ENCODE measurements around the gene ETS1.

Gene ETS1

DNA sequence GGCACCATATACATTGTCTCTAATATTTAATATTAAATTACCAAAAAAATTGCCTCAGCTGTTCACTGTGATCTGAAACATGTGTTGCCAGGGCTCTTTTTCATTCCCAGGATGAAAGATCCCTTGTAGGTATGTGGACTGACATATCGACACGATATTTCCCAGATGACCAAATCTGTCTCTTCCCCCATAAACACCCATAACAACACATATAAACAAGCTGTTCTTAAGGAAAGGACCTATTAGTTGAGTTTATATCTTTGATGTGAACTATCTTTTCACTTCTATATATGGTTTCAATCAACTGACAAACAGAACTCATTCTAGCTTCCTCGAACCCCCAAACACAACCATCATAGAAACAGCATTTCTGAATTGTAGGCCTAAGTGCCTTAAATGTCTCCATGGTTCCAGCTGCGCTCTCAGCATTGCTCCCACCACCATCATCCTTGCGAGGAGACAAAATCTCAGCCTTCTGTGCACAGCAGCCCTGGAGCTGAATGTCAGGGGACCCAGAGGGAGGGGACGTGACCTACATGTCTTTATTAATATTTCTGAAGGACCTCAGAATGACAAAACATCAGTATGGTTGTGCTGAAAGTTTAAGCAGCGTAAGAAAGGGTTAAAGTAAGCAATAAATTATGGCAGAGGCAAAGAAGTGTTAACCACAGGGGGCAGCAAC lies 67.0 kb downstream of the ETS1 start:
- TF ChIP-seq CTCF (IDR thresholded peaks at IDR 0.05; ENCODE audit: borderline replicate concordance, insufficient read depth, low read depth, low read length): 0 out of 2 replicates have a peak, but pooled peaks have one; percentile 7
- peak overlapping the region; percentile 93 for H3K4me3 ChIP-seq (ENCODE audit: low read depth, low read length)

- no peak for TF ChIP-seq CTCF (IDR thresholded peaks at IDR 0.05; ENCODE audit: borderline replicate concordance, insufficient read depth, low read depth, low read length)
- H3K4me3 ChIP-seq (ENCODE audit: low read depth, low read length): peak overlapping the region; percentile 44
These were observed 68.0 kb downstream of the ETS1 start for GRCh38 chr11:128519338-128519737.

DNA sequence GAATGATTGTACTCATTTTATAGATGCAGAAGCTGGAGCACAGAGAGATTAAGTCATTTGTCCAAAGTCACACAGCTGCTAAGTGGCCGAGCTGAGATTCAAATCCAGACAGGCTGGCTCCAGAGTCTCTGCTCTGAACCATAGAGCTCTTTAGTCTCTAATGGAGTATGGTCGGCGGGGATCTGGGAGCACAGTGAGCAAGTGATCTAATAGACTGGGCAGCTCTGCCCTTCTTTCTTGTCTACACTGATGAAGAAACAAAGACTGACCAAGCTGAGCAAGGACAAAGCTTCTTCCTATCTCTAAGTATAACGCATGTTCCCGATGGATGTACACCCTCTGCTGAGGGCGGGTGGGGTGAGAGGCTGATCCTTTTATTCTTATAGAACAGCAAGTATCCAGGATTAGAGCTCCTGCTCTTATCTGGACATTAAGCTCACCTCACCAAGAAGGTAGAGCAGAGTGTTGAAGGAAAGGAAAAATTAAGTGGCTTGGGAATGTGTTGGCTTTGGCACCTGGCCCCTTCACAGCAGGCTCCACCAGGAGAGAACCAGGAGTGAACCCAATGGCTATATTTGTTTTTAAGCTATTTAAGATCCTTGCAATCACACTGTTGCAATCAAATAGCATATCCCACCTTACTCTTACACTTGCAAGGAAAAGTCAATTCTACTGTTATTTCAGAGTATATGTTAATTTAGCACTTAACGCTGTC lies 68.7 kb downstream of the ETS1 start:
- no peak for TF ChIP-seq CTCF (IDR thresholded peaks at IDR 0.05; ENCODE audit: borderline replicate concordance, insufficient read depth, low read depth, low read length)
- peak overlapping the region; percentile 44 for H3K4me3 ChIP-seq (ENCODE audit: low read depth, low read length)

DNA sequence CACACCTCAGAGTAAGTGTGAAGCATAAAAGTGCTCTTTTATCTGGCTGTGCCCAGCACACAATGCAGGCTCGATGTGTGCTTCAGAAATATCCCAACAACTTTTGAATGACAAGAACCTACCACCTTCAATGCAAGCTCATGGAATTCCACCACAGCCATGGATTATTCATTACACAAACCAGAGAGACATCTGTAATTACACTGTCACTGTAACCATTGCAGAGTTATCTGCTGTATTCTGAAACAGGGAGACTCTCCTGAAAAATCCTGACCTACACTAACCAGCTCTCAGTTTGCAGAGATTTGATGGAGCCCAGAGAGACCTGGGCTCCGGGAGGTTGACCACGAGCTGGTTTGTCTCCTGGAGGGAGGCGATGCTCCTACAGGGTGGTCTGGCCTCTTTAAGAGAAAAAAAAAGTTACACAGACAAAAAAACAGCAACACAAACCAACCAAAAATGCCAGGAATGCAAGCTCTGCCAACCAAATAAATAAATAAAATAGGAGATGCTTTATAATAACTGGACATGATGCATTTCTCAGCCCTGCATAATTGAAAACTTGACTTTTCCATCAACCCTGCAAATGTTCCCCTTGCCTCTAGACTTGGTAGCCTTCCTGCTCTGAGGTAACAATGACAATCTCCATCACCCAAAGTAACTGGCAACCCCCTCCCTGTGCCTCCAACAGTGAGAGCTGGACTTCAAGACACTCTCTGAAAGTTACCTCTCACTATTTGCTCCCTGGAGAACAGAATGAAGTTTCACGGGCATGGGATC lies 69.7 kb downstream of the ETS1 start:
- H3K4me3 ChIP-seq (ENCODE audit: low read depth, low read length): peak overlapping the region; percentile 44
- TF ChIP-seq CTCF (IDR thresholded peaks at IDR 0.05; ENCODE audit: borderline replicate concordance, insufficient read depth, low read depth, low read length): no peak

DNA sequence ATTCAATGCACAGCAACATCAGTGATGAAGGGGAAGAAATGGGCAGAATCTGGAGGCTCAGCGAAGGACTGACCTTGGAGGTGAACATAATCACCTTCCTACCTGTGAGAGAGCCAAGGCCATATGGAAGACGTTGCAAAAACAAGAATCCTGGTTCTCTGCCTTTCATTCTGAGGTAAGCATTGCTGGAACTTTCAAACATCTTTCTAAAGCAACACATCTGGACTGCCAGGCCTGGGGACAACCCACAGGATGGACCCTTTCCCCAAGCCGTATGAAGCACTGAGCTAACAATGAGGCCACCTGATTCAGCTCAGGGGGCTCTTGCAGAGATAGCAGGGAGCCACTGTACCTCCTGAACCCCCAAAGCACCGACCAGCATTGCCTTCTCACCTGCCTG lies 70.5 kb downstream of the ETS1 start:
- H3K4me3 ChIP-seq (ENCODE audit: low read depth, low read length): peak overlapping the region; percentile 34
- TF ChIP-seq CTCF (IDR thresholded peaks at IDR 0.05; ENCODE audit: borderline replicate concordance, insufficient read depth, low read depth, low read length): no peak

GRCh38 chr11:128515826-128516778 lies 71.3 kb downstream of the ETS1 start:
- H3K4me3 ChIP-seq (ENCODE audit: low read depth, low read length): no peak overlapping the region
- no peak for TF ChIP-seq CTCF (IDR thresholded peaks at IDR 0.05; ENCODE audit: borderline replicate concordance, insufficient read depth, low read depth, low read length)

All from GM12875 (cell line).